ENCODE data around the gene CPT2.

- TF ChIP-seq CTCF (IDR thresholded peaks at IDR 0.05 in 8 of 11, conservative IDR thresholded peaks at IDR 0.05 in 3 of 11) (no peak), POLR2A (IDR thresholded peaks at IDR 0.05) (no peak)
Measured at GRCh38 chr1:53148123-53148522, 48.5 kb upstream of the CPT2 start.

Data from spleen (tissue), 7 donors.